Measurements from ENCODE around the gene DTNB.
A peak's percentile ranks its signal among the peaks of the same experiment; 100 is the strongest.
"Not testable (repeated sequence)": the region's sequence is repeated elsewhere in the genome, so short reads cannot be mapped to it uniquely, and the experiment has no call there.

The DTNB gene

GRCh38 chr2:25446122-25446521 is 227.3 kb downstream of the DTNB start:
- no peak for DNase-seq

GRCh38 chr2:25445464-25445863 is 227.9 kb downstream of the DTNB start:
- no peak for DNase-seq

DNA sequence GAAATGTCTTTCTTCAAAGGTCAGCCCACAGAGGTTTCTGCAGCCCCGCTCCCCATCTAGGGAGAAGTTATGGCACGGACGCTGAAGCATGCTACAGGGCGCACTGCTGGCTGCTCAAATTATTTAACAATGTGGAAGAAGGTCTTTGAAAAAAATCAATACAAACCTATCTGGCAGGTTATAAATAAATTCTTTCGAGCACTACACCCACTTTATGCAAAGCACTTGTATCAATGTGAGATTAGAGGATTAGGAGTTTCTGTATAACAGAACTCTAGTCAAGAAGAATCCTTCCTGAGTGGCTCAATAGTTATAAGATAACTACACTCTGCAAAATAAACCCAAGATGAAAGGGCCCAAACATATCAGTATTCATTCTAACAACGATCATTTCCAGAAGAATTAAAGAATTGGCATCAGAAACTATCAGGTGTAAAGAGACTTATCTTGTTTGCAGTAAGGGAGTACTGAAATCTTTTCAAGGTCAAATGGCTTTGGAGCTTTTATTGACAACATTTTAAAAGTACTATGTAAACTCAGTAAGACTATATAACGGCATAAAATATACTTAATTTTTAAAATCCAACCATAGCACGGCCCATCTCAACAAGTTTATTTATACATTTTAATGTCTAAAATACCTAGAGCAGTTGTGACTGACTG is 228.6 kb downstream of the DTNB start:
- no peak for DNase-seq

DNA sequence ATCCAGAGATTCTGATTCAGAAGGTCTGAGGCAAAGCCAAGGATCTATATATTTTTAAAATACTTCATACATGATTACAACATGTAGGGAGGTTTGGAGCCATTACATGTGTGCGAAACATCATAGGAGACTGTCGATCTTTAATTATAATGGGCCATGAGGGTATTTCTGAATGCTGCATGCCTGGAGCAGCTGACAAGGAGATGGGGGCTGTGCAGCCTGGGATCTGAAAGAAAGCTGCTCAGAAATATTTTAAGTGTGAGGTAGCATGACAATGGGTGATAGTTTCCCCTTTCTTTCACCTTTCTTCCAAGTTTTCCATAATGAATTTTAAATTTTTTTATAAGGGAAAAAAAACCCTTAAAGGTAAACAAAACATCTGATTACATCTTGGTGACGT is 229.6 kb downstream of the DTNB start:
- no peak for DNase-seq

DNA sequence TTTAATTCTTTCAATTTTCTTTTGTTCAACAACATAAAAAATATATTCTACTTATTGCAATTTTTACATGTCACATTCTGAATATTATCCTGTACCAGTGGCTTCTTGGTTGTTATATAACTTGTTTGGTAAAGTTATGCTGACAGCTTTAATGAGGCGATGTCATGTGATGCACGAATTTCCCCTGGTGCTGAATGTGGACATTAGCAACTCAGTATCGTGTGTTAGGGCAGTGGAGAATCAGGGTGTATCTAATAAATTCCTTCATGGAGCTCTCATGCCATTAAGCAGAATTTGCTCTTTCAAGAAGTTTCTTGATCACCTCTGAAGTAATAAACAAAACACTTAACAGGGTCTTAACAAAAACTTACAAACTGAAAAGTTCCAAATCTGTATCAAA is 232.0 kb downstream of the DTNB start:
- DNase-seq = no peak

DNA sequence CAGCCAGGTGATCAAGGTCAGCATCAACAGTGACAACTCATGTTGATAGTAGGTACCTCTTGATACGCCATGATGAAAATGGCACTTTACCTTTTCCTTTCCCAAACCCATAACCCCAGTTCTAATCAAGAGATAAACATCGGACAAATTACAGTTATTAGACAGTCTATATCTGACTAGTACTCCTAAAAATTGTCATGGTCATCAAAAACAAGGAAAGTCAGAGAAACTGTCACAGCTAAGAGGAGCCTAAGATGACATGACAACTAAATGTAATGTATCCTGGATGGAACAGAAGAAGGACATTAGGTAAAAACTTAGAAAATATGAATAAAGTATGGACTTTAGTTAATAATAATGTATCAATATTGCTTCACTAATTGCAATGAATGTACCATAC is 234.6 kb downstream of the DTNB start:
- no peak for DNase-seq

DNA sequence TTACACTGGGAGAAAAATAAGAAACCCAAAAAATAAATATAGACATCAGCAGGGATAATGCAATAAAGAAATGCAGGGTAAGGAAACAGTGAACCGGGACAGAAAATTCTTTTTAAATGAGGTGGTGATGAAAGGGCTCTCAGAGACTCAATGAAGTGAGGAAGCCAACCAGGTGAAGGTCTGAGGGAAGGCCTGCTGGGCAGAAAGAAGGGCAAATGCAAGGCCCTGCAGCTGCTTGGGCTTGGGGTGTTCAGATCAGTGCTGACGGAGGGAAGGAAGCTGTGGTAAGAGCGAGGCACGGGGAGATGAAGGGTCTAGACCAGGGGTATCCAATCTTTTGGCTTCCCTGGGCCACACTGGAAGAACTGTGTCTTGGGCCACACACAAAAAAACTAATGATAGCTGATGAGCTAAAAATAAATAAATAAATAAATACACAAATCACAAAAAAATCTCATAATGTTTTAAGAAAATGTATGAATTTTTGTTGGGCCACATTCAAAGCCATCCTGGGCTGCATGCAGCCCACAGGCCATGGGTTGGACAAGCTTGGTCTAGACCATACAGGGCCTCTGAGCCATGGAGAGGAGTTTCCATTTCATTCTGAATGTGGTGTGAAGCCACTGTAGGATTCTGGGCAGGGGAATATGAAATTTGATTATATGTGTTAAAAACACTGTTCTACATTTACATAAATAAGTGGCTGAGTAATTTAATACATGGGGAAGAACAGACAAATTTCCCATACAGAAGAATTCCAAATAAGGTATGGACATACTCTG is 235.3 kb downstream of the DTNB start:
- peak; percentile 92 for DNase-seq

DNA sequence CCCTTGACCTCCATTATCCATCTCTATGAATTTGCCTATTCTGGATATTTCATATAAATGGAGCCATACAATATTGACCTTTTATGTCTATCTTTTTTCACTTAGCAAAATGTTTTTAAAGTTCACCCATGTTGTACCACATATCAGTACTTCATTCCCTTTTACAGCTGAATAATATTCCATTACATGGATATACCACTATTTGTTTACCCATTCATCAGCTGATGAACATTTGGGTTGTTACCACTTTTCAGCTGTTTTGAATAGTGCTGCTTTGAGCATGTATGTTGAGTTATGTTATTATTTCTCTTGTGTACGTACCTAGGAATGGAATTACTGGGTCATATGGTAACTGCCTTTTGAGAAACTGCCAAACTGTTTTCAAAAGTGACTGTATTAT is 238.0 kb downstream of the DTNB start:
- DNase-seq = no peak

GRCh38 chr2:25431604-25432003 is 241.8 kb downstream of the DTNB start:
- no peak for DNase-seq

DNA sequence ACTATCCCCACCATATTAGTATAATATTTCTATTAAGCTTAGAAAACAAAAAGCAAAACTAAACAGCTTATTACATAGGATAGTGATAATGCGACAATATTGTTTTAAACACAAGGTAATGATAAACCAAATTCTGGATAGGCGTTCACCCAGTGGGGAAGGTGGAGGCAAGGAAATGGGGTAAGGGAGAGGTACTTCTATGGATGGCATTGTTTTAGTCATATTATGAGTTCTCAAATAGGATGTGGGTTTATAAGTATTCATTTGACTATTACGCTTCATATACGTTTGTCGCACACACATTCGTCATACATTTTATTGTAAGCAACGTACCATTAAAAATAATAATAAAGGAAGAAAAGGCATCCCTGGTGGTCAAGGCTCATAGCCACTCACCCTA is 242.8 kb downstream of the DTNB start:
- no peak for DNase-seq

- DNase-seq = no peak
Observed at GRCh38 chr2:25426326-25426725, 247.1 kb downstream of the DTNB start.

- no peak for DNase-seq
Observed at GRCh38 chr2:25424426-25425028, 248.8 kb downstream of the DTNB start.

GRCh38 chr2:25421820-25422411 is 251.5 kb downstream of the DTNB start:
- DNase-seq = no peak

GRCh38 chr2:25421289-25421688 is 252.1 kb downstream of the DTNB start:
- DNase-seq = no peak

DNA sequence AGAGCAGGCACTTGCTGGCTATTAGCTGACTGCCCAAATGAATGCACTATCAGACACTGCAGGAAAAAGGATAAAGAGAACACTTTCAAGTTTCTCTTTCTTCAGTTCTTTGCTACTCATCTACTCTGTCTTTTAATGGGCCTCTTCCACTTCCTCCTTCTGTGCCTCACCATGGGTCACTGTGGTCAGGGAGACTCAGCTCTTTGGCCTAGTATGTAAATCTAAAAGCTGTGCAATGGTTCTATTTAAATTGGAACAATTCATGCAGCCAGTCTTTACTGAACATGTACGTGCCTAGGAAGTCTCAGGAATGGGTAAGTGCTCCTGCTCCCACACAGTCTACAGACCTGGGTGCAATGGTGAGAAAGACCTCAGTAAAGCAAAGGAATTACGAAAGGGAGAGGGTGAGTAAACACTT is 252.5 kb downstream of the DTNB start:
- no peak for DNase-seq

DNA sequence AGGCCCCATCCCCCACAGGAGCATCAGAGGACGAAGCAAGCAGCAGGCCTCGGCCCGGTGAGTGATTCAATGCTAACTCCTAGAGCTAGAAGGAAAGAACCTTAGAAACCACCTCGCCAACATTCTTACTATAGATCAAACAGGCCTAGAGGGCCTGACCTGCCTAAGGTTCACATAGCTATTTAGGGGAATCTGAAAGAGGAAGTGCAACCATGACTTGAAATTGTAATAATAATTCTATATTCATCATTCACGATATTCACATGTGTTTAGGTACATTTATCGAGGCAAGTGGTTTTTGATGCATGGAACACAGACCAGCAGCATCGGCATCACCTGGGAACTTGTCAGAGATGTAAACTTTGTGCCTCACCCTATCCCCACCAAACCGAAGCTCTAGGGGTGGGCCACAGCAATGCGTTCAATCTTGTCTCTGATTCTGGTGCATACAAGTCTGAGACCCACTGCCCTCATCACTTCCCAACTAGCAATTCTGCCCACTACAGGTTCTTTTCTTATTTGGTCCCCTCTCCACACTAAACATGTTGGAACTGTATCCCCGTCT is 253.6 kb downstream of the DTNB start:
- no peak for DNase-seq

- DNase-seq = no peak
Observed at GRCh38 chr2:25418944-25419677, 254.3 kb downstream of the DTNB start.

DNA sequence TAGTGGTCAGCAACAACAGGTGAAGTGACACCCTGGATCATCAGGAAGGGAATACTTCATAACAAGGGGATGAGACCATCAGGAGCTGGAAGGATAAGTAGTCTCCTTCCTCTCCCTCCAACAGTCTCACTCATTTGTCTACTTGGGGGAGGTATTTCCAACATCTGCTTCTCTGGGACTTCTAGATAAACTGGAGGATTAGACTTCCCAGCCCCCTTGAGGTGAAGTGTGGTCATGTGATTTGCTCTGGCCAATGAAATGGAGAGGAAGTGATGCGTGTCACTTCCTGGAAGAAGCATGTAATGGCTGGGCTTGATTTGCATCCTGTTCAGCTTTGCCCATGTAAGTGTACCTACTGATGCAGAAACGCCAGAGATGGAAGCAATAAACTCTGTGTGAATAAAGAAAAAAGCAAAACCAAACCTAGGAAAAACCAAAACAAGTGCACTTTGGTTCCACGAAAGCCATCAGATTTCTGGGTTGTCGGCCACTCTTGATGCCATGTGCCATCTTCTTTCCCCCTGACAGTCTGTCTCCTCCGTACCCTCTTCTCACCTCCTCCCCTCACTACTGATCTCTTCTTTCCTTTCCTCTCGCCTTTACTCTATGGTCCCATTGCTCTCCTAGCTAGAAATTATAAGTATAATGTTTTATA is 255.5 kb downstream of the DTNB start:
- DNase-seq = no peak

- DNase-seq = no peak
Observed at GRCh38 chr2:25416674-25417073, 256.7 kb downstream of the DTNB start.

GRCh38 chr2:25414781-25415180 is 258.6 kb downstream of the DTNB start:
- no peak for DNase-seq

- not testable (repeated sequence) for DNase-seq
Observed at GRCh38 chr2:25413409-25413808, 260.0 kb downstream of the DTNB start.

- no peak for DNase-seq
Observed at GRCh38 chr2:25411753-25412152, 261.6 kb downstream of the DTNB start.

All from DMS79 treated with DMSO at 0.1 percent for 48 hours (cell line).